ENCODE measurements around the gene CHRM5. TPM values are rescaled to one million over a fixed set of nuclear protein-coding genes. Genes with fewer than 3 reads are reported as not detected.

The CHRM5 gene
- total RNA-seq, 4 donors from 2014 or later, result 0.21 to 0.98 (median 0.37) TPM

- Histone ChIP-seq H3K9me3 (no peaks in the 10 kb centered on the region), H3K27ac (no peak overlapping the region), H3K4me3 (no peak overlapping the region), H3K4me1 (peaks cover 0 to 3% (median 0%) of the 10 kb centered on the region in 4 donors), H3K27me3 (no peaks in the 10 kb centered on the region), H3K36me3 (peaks cover 0 to under 1% (median 0%) of the 10 kb centered on the region in 3 donors)
- TF ChIP-seq CTCF (IDR thresholded peaks at IDR 0.05) (peak; percentile 26 to 58 (median 49)), EP300 (IDR thresholded peaks at IDR 0.05) (no peak), POLR2A (IDR thresholded peaks at IDR 0.05) (no peak)
- DNase-seq (ENCODE audit: low spot score in 2 of 2), result no peak
- WGBS, 2 donors, result 67 to 68% methylated on average over 5 of the region's 5 CpGs
These were observed 141.7 kb downstream of the CHRM5 start for GRCh38 chr15:34109797-34110663.

- Histone ChIP-seq H3K4me1 (peaks cover 0 to 10% (median 0%) of the 10 kb centered on the region in 4 donors), H3K4me3 (no peak overlapping the region), H3K9me3 (no peaks in the 10 kb centered on the region), H3K27me3 (no peaks in the 10 kb centered on the region), H3K27ac (no peak overlapping the region), H3K36me3 (no peaks in the 10 kb centered on the region)
- no peak for DNase-seq (ENCODE audit: low spot score in 2 of 2)
- WGBS, 2 donors, result 60 to 63% methylated on average over 6 of the region's 6 CpGs
- no peak for TF ChIP-seq POLR2A (IDR thresholded peaks at IDR 0.05)
- no peak for TF ChIP-seq CTCF (IDR thresholded peaks at IDR 0.05)
- TF ChIP-seq EP300 (IDR thresholded peaks at IDR 0.05), result no peak
These were observed 143.2 kb downstream of the CHRM5 start for GRCh38 chr15:34111488-34111887.

- no peak for TF ChIP-seq POLR2A (IDR thresholded peaks at IDR 0.05)
- TF ChIP-seq EP300 (IDR thresholded peaks at IDR 0.05), result no peak
- TF ChIP-seq CTCF (IDR thresholded peaks at IDR 0.05), result no peak
- Histone ChIP-seq H3K4me3 (no peak overlapping the region), H3K4me1 (peaks cover 0 to 11% (median 0%) of the 10 kb centered on the region in 4 donors), H3K27ac (no peak overlapping the region), H3K27me3 (no peaks in the 10 kb centered on the region), H3K36me3 (no peaks in the 10 kb centered on the region), H3K9me3 (no peaks in the 10 kb centered on the region)
- 47 to 50% methylated on average over 2 of the region's 2 CpGs for WGBS, 2 donors
- no peak for DNase-seq (ENCODE audit: low spot score in 2 of 2)
These were observed 145.9 kb downstream of the CHRM5 start for GRCh38 chr15:34114215-34114614.

GRCh38 chr15:34114739-34115138 is 146.4 kb downstream of the CHRM5 start:
- WGBS, 2 donors, result 70 to 73% methylated on average over 3 of the region's 3 CpGs
- Histone ChIP-seq H3K36me3 (no peaks in the 10 kb centered on the region), H3K27ac (no peak overlapping the region), H3K4me3 (no peak overlapping the region), H3K9me3 (no peaks in the 10 kb centered on the region), H3K4me1 (peaks cover 0 to 11% (median 0%) of the 10 kb centered on the region in 4 donors), H3K27me3 (no peaks in the 10 kb centered on the region)
- TF ChIP-seq CTCF (IDR thresholded peaks at IDR 0.05) (no peak), POLR2A (IDR thresholded peaks at IDR 0.05) (no peak), EP300 (IDR thresholded peaks at IDR 0.05) (no peak)
- DNase-seq (ENCODE audit: low spot score in 2 of 2), result no peak

GRCh38 chr15:34116620-34117019 is 148.3 kb downstream of the CHRM5 start:
- H3K9me3 ChIP-seq, result no peaks in the 10 kb centered on the region
- no peaks in the 10 kb centered on the region for H3K27me3 ChIP-seq
- H3K4me3 ChIP-seq, result no peak overlapping the region
- H3K36me3 ChIP-seq, result no peaks in the 10 kb centered on the region
- TF ChIP-seq POLR2A (IDR thresholded peaks at IDR 0.05) (no peak), EP300 (IDR thresholded peaks at IDR 0.05) (no peak)
- no peak for DNase-seq (ENCODE audit: low spot score in 2 of 2)
- H3K27ac ChIP-seq, result peak overlapping the region in 2 of 4 donors; percentile 43 to 62
- peaks cover 0 to 8% (median 0%) of the 10 kb centered on the region in 4 donors for H3K4me1 ChIP-seq
- 32 to 39% methylated on average over 2 of the region's 2 CpGs for WGBS, 2 donors

Other genes with a start within 250 kb of the CHRM5 start
- gene AVEN, start 70.7 kb downstream of the CHRM5 start, total RNA-seq, result 10 to 100 TPM; 14.9 to 34.8 (median 25.5) TPM
- gene EMC7, start 133.4 kb downstream of the CHRM5 start, total RNA-seq, result 10 to 100 TPM; 29.9 to 41.4 (median 34.4) TPM
- gene PGBD4, start 133.6 kb downstream of the CHRM5 start, total RNA-seq, result 1 to 10 TPM in 3 of 4 donors, under 1 TPM in 1; 0.90 to 2.9 (median 1.9) TPM
- 100 to 1,000 TPM in 1 of 4 donors, 10 to 100 TPM in 3; 81.4 to 104 (median 87.8) TPM for gene KATNBL1, start 241.6 kb downstream of the CHRM5 start, total RNA-seq

All from tibial nerve (tissue), 4 donors.